ENCODE data around the gene PIM1.

The PIM1 gene

DNA sequence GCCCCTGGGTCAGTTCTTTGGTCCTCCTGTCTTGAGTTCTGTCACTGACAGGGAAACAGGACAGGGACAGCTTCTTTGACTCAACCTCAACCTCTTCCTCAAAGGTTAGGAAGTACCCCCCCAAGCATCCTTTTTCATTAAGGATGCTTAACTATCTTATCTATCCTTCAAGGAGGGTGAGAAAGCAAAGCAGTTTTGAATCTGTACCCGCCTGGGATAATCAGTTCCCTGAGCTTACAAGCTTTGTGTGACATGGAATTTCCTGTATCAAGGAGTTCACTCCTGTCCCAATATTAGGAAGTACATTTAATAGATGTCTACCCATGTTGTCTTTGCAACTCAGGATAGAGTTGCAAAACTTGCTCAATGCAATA, 31.1 kb upstream of the PIM1 start:
- DNase-seq: no peak

DNA sequence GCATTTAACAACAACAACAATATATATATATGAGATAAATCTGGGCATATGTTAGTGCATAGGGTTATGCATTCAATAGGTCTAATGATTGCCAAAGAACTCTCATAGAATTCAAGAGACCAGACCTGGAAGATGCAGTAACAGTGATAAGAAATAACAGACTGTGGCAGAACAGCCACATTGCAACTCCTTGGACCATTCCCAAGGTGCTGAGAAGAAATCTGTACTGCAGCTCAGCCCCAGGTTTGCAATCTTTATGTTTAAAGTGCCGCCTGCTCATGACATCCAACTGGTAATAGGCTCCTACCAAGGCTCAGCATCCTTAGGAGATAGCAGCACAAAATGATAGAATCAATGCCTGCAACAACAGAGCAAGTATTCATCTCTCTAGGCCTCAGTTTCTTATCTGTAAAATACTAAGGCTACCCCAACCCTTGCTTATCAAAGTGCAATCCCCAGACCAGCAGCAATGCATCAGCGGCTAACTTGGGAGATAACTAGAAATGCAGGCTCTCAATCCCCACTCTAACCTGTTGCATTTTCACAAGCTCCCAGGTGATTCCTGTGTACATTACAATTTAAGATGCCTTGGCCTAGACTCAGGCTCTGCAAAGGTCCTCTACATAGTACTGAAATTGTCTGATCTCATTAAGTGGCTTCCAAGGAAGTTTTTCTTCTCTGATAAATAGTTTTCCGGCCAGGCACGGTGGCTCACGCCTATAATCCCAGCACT, 30.6 kb upstream of the PIM1 start:
- no peak for DNase-seq

DNA sequence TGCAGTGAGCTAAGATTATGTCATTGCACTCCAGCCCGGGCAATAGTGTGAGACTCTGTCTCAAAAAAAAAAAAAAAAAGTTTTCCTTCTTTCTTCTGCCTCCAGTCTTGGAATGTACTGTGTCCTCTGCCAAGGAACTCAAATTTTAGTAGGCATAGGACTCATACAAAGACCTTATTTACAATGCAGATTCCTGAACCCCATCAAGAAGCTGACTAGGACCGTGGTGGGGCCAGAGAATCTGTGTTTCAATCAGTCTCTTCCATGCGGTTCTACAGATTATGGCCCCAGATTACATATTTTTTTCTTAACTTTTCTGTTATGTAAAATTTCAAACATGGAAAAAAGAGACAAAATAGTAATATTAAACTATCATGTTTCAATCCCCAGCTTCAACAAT, 29.8 kb upstream of the PIM1 start:
- no peak for DNase-seq

DNA sequence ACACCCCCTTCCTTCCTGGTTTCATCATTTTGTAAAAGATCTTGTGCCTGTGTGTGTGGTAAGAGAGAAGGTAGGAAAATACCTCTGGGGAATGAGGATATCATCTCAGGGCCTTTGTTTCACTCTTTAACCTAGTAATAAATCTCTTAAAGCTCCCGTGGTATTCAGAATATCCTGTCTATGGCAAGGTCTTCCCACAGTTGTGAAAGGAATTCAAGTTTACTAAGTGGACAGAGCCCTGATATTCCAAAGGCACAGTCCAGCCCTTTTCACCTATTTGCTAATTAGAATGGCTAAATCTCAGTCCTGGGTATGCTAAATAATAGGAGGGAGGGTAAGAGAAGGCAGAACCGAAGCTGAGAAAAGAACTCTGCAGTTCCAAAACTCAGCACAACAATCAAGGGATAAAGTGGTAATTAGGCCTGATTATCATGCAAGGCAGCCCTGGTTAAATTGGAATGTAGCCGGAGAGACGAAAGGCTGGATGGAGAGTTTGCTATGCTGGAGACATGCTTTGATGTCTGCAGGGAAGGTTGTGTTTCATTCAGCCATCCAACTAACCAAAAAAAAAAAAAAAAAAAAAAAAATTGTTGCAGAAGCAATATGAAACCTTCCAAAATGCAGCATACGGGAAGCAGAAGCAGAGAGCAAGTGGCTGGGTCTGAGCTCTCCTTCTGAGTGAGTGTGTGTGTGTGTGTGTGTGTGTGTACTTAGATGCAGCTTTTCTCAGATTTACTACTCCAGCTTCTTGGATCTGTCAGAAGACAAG, 28.5 kb upstream of the PIM1 start:
- DNase-seq: no peak

DNA sequence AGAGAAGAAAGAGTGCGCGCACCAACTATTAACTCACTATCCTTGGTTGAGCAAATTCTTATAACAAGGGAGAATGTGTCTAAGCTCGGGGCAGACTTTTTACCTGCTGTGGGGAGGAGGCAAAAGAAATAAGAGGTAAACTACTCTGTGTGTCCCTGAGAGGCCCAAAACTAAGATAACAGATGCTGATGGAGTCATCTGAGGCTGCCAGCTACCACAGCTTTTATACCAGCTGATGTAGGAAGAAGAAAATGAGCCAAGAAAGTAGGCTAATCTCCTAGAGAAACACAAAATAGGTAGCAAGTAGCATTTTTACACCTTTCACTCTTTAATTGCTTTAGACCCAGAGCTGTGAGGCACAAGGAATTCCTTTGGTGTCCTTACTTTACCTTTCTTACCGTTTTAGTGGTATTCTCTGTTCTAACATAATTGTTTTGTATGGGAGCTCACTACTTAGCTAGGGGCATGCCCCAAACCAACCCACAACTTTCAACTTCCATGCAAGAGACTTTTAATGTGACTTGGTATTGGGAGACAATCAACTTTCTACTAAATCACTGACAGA, 27.8 kb upstream of the PIM1 start:
- no peak for DNase-seq

DNA sequence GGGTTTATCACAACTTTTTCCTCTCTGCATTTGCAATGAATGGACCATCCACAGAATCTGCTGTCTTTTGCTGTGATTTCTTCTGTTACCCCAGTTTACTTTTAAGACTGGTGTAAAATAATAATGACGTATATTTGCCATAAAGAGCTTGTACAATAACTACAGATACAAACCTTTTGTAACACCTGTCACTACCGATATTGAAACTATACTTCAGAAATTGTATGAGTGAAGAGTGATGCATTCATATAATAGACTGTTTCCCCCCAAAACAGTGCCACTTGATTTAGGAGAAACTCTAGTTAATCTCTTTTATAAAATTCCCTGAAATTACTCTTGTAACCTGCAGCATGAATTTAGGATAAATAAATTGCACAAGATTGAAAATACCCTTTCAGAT, 26.4 kb upstream of the PIM1 start:
- no peak for DNase-seq

DNA sequence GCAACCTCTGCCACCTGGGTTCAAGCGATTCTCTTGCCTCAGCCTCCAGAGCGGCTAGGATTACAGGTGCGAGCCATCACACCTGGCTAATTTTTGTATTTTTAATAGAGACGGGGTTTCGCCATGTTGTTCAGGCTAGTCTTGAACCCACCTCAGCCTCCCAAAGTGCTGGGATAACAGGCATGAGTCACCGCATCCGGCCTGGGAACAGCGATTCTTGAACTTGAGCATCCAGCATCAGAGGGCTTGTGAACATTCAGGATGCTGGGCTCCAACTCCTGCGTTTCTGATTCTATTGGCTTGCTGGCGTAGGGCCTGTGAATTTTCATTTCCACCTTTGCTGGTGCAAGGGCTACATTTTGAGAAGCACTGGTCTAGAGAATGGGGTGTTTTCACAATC, 24.5 kb upstream of the PIM1 start:
- no peak for DNase-seq

DNA sequence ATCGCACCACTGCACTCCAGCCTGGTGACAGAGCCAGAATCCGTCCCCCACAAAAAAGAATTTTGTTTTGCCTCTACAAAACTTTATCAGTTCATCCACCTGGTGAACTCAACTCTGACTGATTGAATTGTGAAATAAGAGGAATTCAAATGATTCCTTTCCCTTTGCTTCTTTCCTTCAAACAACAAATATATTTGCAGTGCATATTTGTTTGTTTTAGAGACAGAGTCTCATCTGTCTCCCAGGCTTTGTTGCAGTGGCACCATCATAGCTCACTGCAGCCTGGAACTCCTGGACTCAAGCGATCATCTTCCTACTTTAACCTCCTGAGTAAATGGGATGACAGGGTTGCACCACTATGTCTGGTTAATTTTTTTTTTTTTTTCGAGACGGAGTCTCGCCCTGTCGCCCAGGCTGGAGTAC, 23.2 kb upstream of the PIM1 start:
- DNase-seq: no peak

DNA sequence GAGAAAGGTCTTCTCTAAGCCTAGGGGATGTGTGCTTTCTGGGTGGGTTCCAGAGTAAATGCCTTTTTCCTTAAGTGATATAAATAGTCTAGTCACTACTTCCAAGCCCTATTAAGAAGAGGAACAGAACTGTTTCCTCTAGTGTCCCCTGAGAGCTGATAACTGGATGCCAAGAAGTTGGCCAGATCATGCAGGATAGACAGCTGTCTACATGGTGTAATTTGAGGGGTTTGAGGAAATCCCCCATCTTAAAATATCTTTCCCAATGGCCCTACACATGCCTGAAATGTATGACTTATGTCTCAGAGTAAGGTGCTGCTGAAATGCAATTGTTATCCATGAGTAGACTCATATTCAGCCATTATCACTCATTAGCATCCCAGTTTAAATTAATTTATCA, 20.2 kb upstream of the PIM1 start:
- no peak for DNase-seq

DNA sequence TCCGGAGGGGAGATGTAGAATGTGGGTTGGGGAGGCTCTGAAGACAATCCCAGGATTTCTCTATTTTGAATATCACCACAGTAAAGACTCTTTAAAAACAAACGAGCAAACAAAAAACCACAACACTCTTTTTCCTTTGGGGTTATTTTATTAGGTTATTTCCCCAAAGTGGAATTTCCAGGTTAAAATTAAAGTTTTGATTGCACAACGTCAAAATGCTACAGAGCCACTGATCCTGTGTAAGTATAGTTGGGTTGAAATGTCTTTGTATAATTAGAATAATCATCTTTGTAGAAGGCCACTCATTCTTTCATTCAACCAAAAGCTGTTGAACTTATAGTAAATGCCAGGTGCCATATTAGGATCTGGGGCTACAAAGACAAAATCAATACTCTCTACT, 19.6 kb upstream of the PIM1 start:
- DNase-seq: no peak

DNA sequence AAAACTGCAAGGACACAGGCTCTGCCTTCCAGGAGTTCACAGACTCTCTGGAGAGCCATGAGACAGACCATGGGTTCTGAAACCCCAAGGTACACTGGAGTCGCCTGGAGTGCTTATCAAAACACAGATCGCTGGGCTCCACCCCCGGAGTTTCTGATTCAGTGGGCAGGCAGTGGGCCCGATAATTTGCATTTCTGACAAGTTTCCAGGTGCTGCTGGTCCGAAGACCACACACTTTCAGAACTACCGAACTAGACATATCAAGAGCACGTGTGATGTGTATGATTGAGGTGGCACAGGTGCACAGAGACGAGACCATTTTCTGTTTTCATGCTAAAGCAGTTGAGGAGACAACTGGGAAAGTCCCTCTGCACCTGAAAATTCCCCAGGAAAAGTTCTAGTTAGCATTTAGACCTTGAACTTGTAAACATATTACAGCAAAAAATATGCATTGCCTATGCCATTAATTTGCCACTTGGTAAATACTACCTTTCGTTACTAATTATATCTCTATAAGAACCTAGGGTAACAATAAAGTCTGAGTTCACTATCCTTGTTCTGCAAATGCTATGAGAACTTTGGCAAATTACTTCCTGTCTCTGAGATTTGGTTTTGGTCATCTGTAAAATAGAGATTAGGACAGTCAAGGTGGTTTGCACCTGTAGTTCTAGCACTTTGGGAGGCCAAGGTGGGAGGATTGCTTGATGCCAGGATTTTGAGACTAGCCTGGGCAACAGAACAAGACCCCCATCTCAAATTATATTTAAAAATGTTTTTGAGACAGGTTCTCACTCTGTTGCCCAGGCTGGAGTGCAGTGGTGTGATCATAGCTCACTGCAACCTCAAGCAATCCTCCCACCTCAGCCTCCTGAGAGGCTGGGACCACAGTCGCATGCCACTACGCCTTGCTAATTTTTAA, 14.3 kb upstream of the PIM1 start:
- peak; percentile 33 for DNase-seq

DNA sequence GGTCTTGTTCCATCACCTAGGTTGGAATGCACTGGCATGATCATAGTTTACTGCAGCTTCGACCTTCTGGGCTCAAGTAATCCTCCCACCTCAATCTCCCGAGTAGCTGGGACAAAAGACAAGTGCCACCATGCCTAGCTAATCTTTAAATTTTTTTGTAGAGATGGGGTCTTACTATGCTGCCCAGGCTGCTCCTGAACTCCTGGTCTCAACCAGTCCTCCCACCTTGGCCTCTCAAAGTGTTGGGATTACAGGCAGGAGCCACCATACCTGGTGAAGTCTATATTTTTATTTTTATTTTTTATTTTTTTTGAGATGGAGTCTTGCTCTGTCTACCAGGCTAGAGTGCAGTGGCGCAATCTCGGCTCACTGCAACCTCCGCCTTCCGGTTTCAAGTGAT, 11.4 kb upstream of the PIM1 start:
- no peak for DNase-seq

DNA sequence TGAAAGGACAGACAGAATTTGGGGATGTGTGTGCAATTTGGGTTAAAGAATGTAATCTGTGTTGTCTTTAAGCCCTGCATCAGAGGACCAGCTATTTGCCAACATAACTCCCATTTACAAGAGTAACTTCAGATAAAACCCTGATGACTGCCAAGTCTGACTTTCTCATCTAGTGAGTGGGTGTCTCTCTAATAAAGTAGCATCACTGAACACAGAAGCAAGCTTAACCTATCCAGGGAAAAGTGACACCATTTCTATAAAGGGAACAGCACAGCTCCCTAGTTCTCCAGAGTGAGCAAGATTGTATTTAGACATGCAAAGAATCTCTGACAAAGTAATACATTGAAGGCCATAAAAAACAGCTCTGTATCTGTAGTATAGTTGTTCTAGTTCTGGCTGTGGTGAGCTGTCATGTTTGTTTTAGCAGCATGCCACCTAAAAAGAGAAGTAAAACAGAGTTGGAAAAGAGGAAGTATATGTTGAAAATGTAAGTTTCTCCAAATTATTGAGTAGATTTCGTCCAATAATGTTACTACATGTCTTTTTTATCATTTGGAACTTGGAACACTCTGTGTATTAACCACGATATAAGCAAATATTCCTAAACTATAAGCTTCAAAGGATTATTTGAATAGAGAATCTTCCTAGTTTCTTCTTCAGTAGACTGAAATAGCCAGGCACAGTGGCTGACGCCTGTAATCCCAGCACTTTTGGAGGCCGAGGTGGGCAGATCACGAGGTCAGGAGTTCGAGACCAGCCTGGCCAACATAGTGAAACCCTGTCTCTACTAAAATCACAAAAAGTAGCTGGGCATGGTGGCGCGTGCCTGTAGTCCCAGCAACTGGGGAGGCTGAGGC, 8.8 kb upstream of the PIM1 start:
- peak; percentile 30 for DNase-seq

DNA sequence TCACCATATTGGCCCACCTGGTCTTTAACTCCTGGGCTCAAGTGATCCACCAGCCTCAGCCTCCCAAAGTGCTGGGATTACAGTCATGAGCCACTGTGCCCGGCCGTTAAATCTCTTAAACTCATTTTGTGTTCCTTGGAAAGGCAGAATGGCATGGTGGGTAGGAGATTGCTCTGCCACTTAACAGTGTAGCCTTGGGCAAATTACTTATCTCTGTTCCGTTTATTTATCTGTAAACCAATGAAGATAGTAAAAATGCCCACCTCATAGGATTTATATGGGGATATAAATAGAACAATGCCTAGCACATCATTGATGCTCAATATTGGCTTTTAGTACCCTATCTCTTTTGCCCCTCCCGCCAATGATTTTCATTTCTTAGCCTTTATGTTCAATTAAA, 7.2 kb upstream of the PIM1 start:
- DNase-seq: no peak

DNA sequence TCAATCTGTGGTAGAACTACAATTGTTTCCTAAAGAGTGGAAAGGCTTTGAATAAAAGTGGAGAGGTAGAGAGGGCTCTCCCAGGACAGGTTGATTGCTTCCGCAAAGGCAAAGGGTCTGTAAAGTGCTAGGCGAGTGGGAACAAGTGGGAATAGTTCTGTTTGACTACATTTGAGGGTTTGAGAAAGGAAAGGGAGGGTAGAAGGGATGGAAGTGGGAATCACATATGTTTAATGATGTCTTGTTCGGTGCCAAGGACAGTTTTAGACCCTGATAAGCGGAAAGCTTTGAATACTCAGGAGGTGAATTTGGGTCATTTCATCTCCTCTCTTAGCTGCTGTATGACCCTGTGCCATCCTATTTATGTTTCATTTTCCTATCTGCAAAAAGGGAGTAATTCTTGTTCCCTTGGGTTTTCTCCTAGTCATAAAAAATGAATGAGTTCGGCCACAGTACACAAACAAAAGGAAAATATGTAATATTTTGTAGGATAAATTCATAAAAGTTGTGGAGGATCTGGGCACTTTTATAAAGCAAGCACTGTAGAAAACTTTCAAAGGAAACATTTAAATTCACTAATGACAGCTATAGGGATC, 1.7 kb upstream of the PIM1 start:
- DNase-seq: no peak

DNA sequence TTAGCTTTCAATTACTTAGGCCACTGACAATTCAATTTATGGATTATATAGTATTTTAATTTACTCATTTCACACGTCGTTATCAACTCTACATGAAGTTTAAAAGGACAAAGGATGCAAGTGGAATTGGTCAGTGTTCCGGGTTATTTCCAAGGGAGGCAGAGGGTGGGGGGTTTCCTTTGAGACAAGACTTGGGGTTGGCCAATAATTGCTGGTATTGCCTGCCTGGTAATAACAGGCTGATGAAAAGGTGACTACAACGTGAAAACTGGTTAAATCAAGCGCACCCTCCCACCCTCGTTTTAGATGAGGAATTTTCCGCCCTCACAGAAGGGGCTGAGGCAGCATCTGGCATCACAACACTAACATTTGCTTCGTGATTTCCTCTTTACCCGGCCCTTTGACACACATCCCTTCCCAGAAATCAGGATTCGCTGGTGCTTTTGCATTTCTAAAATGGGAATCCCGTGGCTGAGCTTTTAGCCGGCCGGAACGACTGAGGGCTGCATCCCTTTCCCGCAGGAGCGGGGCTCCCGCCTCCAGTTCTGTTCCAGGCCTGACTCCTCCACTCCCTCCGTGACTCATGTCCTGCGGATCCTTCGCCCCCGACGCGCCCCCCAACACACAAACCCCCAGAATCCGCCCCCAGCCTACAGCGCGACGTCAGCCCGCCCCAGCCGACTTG, 999 bp upstream of the PIM1 start:
- DNase-seq: peak; percentile 51

DNA sequence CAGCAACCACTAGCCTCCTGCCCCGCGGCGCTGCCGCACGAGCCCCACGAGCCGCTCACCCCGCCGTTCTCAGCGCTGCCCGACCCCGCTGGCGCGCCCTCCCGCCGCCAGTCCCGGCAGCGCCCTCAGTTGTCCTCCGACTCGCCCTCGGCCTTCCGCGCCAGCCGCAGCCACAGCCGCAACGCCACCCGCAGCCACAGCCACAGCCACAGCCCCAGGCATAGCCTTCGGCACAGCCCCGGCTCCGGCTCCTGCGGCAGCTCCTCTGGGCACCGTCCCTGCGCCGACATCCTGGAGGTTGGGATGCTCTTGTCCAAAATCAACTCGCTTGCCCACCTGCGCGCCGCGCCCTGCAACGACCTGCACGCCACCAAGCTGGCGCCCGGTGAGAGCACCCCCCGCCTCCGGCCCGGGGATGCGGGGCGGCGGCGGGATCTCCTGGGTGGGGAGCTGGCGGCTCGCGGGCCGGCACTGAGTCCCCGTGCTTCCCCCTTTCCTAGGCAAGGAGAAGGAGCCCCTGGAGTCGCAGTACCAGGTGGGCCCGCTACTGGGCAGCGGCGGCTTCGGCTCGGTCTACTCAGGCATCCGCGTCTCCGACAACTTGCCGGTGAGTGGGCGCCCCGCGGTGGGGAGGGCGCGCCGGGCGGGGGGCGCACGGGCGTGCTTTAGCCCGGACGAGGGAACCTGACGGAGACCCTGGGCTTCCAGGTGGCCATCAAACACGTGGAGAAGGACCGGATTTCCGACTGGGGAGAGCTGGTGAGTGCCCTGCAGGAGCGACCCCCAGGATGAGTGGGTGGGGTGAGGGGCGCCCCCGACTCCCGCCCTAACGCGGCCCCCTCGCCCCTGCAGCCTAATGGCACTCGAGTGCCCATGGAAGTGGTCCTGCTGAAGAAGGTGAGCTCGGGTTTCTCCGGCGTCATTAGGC, 585 bp downstream of the PIM1 start:
- peak; percentile 69 for DNase-seq

DNA sequence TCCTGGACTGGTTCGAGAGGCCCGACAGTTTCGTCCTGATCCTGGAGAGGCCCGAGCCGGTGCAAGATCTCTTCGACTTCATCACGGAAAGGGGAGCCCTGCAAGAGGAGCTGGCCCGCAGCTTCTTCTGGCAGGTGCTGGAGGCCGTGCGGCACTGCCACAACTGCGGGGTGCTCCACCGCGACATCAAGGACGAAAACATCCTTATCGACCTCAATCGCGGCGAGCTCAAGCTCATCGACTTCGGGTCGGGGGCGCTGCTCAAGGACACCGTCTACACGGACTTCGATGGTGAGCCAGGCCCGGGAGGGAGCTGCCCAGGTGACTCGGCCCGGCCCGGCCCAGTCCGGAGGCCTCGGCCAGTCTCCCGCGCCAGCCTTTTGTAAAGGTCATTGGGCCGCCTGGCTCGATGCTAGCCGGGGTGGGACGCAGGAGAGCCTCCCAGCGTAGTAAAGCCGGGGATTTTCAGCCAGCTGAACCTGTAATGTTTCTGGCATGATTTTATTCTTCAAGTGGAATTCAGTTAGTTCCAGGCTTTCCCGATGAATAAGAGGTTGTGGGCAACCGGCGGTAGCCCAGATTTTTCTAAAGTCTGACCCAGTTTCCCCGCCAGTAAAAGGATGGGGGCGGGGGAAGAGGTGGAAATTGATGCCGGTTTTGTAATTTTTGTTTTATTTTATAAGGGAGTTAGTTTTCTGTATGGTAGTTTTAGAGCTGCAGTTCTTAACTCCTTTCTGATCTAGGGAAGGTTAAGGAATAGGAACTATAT, 1.4 kb downstream of the PIM1 start:
- DNase-seq: no peak
